Measurements from ENCODE around the gene RBBP7.
A peak's percentile ranks its signal among the peaks of the same experiment; 100 is the strongest.

Gene RBBP7

DNA sequence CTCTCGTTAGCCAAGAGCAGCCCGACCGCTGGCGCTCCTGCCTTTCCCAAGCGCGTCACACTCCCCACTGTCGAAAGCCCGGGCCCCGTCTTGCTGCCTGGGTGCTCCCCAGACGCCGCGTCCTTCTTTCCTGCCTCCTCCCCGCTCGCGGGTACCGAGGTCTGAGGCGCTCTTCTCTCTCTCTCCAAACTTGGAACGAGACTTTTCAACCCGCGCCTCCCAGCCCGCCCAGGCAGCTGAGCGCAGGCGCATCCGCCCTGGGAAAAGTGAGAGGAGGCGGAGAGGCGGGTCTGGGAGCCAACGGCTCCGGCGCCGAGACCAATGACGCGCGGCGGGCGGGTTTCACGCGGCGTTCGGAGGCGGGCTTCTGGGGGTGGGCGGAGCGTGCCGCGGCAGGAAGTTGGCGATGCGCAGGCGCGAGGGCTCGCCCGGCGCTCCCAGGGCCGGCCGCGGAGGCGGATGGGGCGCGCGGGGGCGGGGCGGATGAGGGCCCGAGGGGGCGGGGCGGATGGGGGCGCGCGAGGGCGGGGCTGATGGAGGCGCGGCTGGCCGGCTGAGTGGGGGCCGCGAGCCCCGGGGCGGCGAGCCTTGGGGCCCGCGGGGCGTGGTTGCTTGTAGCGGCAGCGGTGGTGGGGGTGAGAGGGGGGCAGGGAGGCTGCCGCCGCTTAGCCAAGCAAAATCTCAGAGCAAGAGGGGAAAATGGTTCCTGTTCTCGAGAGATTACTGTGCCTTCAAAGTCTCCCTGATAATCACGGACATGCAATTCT lies at the start of gene RBBP7:
TSS of gene RBBP7 (minus strand) at position 268 of the 767 bp plus-strand sequence. CDS start 309 bp downstream, outside the sequence.
- peak; percentile 87 for DNase-seq

DNA sequence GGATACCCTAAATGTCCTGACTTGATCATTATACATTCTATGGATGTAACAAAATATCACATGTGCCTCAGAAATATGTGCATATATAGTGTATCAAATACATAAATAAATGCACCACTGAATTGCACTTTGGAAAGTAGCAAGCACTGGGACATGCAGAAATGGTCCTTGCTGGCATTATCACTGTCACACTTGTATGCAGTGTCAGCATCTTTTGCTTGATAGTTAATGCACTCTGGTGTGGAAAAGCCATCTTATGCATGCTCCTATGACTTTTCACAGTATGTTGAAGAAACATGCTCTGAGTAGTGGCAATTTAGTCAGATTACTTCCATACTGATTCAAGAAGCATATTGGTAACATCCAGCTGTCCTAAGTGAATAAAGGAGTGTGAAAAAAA lies 48.8 kb upstream of the RBBP7 start:
- DNase-seq = no peak

DNA sequence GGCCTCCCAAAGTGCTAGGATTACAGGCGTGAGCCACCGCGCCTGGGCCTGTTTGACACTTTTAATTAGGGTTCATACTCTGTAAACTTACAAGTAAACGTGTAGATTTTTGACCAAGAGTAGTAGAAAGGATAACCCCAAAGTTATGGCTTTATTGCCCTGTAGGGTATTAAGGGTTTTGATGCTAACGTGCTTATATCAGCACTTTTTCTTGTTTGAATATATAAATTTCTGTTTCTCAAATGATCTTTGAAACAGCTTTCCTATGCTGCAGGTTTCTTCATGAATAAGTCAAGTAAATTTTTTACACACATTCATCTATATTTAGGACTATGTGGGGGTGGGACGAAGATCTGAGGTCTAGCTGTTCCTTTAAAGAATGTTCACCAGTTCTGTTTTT lies 47.0 kb upstream of the RBBP7 start:
- no peak for DNase-seq

DNA sequence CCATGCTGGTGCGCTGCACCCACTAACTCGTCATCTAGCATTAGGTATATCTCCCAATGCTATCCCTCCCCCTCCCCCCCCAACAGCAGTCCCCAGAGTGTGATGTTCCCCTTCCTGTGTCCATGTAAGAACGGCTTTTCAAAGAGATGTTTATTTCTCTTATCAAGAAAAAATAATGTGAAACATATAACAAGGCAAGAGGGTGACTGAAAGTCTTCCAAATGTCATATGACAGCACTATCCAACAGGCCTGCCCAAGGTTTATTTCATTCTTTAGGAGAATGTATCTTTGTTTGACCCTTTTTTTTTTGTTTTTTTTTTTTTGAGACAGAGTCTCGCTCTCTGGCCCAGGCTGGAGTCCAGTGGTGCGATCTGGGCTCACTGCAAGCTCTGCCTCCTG lies 46.4 kb upstream of the RBBP7 start:
- no peak for DNase-seq

DNA sequence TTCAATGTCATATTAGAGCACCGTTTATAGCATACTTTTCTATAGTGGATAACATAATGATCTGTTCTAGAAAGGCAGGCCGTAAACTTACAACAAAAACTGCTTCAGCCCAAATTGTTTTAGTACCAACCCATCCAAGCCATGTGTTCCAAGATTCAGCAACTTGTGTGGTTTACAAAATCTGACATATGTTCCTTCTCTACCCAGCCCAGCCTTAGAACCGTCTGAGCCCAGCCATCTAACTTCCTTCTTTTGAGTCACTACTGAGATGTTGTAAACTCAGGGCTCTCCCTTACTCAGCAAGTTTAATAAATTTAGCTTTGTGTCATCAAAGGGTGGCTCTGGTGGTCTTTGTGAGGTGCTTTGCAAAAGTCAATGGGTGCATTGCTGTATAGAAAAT lies 43.9 kb upstream of the RBBP7 start:
- no peak for DNase-seq

DNA sequence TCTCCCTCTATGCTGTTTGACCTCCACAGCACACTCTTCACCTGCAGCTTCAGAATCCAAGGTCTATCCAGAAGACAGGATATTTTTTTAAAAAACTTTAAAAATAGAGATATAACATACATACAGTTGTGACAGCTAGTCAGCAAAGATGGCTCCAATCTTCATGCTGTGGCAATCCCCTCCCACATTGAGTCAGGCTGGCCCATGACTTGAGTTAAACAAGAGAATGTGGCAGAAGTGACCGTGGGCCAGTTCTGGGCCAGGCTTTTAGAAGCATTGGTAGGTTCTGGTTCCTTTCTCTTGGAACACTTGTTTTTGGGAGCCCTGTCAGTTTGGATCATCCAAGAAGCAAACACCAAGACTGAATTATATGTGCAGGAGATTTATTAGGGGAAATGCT lies 40.2 kb upstream of the RBBP7 start:
- no peak for DNase-seq

DNA sequence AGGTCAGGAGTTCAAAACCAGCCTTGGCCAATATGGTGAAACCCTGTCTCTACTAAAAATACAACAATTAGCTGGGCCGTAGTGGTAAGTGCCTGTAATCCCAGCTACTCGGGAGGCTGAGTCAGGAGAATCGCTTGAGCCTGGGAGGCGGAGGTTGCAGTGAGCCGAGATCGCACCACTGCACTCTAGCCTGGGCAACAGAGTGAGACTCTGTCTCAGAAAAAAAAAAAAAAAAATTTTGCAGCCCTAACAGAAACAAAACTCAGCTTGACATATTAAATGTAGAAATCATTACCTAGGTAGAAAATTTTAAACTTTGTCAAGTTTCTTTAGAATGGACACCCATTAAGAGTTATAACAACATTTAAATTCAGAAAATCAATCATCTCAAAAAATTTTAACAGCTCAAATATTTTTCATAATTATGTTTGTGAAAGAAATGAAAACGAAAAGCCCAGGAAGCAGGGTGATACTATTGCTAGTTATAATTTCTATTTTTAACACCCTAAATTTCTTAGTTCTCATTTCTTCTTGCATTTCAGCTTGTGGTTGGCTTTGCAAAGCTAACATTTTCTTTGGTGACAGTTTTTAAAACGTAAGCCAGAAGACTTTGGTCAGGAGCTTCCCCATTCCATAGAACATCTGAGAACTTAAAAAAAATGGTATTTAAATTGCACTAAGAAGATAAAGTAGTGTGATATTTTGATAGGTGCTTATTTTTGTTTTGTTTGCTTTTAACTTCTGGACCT lies 33.3 kb upstream of the RBBP7 start:
- no peak for DNase-seq

DNA sequence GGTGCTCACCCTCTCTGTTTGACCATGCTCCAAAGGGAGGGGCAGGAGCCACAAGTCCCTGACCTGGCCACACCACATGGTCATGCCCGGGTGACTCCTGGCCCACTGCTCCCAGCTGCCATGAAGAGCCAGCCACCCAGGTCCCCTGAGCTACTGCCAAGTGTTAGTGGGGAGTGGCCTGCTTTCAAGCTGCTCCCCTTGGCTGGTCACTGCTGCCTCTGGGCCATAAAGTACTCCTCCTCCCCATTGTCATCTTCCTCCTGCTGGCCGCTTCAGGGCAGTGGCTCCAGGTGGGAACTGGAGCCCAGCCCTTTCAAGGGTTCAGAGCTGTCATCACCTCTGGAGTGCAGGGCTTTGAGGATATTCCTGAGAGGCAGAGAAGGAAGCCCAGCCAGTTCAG lies 27.3 kb upstream of the RBBP7 start:
- DNase-seq = no peak

DNA sequence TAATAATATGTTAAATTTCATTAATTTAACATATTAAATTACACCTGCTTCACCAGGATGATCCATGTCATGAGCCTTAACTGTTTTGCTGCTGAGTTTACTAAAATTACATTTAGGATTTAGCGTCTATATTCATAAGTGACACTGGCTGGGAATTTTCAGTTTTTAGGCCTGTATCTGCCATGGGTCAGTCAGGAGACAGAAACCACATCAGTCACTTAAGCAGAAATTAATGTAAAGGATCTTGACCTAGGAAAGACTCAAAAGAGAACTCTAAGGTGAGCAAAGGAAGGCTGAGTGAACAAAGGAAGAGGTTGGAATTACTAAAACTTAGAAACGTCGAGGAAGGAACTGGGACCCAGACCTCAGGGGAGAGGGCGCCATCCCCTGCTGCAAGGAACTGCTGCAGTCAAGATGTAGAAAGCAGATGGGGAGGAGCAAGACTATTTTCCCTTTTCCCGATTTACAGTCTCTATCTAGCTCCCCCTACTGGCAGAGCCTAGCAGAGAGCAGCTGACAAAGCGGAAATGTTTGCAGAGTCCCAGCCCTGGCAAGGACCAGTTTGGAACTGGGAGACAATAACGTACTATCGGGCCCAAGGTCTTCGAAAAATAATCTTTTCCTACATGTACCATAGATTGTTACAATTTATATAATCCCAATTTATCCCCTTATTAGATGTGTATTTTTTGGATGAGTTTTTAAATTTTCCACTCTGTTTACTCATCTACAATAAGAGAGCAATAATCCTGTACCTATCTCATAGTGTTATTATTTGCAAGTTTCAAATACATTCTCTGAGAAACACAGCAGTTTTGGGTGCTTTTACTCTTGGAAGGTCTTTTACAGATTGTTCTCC lies 22.6 kb upstream of the RBBP7 start:
- peak; percentile 13 for DNase-seq

DNA sequence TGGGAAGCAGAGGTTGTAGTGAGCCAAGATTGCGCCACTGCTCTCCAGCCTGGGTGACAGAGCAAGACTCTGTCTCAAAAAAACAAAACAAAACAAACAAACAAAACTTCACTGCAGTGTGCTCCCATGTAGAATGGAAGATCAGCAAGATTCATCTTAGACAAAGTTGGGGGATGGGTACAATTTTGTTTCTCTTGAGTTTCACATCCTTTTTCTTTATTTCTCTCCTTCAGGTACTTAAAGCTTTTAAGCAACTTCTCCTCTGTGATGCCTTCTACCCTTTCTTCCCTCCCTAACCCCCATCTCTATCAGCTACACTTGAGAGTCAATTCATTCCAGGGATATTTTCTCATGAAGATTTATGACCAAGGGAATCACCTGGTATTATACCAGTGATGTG lies 15.5 kb upstream of the RBBP7 start:
- no peak for DNase-seq

DNA sequence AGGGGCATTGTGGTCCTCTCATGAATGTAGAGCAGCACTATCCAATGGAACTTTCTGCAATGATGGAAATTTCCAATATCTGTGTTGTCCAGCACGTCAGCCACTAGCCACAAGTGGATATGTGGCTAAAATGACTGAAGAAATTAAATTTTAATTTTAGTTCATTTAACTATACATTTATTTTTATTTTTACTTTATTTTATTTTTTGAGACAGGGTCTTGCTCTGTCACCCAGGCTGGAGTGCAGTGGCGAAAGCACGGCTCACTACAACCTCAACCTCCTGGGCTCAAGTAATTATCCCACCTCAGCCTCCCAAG lies 13.3 kb upstream of the RBBP7 start:
- DNase-seq = no peak

DNA sequence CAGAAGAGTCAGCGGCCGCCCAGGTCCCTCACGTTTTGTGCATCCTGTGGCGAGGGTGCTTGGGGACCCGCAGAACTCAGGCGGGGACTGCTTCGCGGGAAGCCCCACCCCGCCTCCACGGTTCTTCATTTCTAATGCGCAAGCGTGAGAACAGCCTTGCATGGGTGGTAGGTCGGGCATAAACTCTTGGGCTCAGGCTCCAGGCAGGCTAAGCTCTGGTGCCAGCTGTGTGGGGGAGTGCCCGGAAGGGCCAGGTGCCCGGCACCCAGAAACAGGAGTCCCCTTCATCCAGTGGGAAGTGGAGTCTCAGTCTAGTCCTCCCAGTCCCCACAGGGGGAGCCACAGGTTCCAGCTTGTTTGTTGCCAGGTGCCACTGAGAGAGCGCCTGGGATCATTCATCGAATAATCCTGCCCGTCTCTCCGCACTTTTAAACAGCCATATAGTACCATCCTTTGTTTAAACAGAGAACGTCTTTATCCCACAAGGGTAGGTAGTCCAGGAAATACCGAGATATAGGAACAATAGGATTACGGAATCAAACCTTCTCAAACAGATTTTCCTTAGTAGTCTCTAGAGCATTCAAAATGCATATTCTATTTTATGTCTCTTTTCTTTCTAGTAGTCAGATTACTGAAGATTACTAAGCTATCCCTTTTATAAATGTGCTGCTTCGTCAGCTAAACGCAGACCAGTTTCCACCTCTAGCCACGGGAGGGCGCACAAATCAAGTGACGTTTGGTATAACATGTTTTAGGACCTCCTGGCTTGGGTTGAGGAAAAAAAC lies 12.7 kb upstream of the RBBP7 start:
- DNase-seq = peak; percentile 53

DNA sequence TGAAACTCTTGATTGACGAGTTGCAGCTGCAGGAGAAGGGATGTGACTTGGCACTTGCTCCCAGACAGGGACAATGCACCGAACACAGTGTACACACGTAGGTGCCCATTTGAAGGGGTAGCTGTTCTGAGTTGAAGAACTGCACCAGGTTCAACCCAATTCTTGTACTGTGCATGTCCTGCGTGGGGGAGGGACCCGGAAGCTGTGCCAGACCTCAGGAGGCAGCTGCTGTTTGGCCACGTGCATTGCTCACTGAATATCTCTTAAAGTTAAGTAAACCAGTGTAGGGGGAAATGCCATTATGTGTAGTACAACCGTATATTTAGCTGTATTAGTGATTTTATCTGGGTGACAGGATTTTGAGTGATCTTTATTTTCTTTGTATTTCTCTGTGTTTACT lies 12.0 kb upstream of the RBBP7 start:
- DNase-seq = no peak

DNA sequence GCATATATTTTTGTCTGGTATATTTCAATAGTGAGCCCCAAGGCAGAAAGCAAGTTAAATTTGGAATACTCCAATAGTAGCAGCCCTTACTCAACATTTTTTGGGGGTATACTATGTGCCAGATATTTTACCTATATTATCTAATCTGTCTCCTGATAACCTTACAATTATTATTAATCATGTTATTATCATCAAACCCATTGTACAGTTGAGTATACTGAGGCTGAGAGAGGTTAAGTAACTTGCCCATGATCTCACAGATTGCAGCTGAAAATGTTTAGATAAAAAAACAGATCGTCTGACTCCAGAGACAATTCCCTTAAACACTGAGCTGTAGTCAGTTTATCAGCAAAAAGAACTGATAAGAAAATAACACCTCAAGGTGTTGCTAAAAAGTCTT lies 6.5 kb upstream of the RBBP7 start:
- DNase-seq = no peak

DNA sequence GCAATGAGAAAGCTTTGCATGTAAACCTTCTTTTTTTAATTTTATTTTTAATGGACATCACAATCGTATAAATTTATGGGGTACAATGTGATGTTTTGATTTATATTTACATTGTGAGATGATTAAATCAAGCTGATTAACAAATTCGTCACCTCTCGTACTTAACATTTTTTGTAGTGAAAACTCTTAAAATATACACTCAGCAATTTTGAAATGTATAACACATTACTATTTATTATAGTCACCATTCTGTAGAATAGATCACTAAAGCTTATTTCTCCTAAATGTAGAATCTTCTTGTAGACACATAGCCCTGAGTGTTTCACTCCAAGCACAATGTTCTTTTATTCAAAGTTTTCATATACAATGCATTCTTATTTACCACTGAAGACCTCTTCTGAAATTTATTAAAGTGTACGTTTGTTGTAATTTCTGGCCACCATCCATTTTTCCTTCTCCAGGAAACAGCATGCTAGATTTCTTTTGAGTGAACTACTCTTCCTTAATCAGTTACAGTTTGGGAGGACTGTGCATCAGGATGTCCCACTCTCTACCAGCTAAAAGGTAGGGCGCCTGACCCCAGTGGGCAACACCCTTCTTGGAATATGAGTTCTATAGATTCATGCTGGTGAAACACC lies 4.4 kb upstream of the RBBP7 start:
- DNase-seq = no peak

DNA sequence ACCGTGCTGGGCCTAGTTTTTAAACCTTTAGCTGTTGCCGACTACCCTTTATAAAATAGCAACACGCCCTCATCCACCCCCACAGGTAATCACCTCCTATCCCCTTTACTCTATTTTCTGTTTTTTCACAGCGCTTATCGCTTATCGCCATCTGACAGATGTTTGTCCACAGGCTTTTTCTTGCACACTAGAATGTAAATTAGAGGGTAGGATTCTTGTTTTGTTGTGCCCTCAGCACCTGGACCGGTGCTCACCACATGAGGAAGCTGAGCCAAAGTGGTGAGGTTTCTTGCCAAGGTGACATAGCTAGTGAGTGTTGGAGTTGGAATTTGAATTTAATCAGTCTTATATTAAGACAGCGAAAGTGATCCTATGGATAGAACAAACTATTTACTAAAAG lies 2.9 kb upstream of the RBBP7 start:
- no peak for DNase-seq

DNA sequence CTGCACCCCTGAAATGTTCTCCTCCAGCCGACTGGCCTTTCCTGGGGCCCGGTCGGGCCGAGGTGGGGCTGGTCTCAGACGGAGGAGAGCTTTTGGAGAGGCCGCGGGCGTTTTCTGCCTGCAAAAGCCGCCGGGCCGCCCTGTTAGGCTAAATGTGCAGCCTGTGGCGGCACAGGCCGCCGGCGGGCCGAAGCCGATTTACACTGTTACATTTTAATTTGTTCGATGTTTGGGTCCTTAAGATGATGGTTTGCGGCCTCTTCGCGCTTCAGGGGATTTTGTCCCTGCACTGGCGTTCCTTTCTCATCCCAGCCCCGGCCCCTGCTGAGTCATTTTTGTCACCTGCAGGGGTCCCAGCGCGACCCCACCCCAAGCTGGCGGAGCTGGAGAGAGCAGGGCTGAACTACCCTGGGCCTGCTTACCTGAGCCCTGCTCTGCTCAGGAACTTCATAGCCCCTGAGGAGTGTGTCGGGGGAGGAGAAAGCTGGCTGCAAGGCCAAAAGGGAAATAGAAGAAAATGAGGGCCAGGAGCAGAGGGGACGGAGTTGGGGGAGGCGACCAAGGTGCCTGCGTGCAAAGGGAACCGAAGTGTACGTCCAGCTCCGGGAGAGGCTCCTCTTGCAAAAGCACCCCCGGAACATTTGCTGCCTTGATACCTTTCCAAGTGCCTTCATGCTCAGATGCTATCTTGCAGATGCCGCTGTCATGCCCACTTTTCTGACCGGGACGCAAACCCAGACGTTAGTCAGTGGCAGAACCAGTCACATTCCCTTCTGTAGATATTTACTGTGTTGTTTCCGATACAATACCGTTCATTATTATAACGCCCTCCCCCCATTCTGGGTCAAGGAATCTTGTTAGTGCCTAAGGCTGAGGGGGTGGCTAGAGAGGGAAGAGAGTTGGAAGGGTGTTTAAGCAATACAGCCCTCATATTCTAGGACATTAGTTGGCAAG lies 977 bp upstream of the RBBP7 start:
- DNase-seq = no peak

DNA sequence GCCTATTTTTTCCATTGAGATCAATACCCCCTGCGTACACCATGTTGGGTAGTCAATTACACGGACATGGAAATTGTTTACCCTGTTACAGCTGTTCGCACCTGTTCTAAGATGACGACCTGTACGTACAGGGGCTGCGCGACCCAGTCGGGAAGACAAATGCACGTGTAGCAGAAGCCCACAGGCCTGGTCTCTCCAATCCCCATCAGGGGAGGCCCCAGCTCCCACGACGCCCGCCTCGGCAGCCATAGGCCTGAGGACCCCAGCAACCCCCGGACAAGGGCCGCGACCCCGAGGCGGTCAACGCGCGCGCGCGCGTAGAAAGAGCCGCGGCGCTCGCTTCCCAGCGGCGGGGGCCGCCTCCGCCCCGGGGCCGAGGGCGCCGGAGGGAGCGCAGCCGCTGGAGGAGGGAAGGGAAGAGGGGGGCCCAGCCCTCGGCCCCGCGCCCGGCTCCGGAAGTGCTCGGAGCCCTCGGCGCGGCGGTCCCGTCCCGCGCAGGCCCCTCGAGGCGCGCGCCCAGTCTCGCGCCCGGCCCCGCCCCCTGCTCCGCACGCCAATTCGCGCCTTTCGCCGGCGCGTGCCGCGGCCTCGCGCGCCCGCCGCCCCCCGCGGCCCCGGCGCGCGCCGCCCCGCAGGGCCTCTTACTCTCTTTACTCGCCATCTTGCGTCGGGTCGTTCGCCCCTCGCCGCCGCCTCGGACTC lies 618 bp downstream of the RBBP7 start:
- peak; percentile 45 for DNase-seq

DNA sequence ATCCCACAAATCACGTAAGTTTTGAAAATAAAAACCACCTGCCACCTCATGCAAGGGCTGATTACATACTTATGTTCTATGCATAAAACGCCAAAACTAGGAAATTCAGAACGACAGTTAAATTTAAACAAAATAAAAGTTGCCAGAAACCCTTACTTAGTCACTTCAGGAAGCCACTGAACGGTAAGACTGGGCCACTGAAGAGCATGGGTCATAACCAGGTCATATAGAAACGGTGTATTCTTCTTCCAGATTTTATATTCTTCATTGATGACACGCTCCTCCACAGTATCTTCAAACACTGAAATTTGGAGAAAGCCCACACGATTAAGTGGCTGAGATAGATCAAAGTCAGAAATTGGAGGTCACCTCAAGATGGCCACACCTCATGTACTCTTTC lies 1.2 kb downstream of the RBBP7 start:
- DNase-seq = no peak

DNA sequence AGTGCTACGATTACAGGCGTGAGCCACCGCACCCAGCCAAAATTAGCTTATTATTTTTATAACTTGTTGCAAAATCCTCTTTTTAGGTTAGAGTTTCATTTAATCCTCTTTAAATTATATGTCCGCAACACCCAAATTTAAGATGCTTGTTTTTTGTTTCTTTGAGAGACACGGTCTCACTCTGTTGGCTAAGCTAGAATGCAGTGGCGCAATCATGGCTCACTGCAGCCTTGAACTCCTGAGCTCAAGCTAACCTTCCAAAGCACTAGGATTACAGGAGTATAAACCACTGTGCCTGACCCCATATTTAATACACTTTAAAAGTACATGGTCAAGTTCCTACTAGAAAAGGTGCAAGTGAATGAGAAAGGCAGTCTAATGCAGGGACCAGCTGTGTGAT lies 2.2 kb downstream of the RBBP7 start:
- DNase-seq = no peak

DNA sequence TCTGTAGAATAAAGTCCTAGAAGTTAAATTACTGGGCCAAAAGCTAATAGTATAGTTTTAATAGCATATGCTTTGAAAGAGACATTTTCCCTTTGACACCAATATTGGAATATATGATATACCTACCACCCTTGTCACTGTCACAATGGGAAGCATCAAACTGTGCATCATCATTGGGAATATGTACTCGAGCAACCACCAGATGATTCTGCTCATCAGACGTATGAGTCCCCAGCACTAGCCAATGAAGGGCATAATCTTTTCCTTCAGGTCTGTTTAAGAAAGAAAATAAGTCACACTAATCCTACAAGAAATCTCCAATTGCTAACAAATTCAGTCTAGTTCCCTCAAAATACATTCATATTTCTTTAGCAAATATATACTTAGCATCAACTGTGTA lies 7.3 kb downstream of the RBBP7 start:
- no peak for DNase-seq

Data from stimulated activated naive CD4-positive, alpha-beta T cell treated with Interleukin-2 at 50 U/mL for 16 hours (primary cell).